T47D (cell line): Measurements from ENCODE around the gene ANKS4B.
"Not testable (repeated sequence)": the region's sequence is repeated elsewhere in the genome, so short reads cannot be mapped to it uniquely, and the experiment has no call there.

ENCODE experiments used
- DNase-seq, 2 experiments: peaks; one replicate each; pipeline versions ENCODE4 v3.0.0 to v3.0.0-alpha.2; 2011 to 2012; ENCODE audit warnings: low read depth in 1 of 2, low spot score in 1 of 2
- JUND ChIP-seq: IDR thresholded peaks from 2 replicates; pipeline ENCODE4 v1.6.1; 2012; ENCODE audit warnings: low read depth
- in situ Hi-C: cut with HindIII; loops from 2 replicates; pipeline ENCODE4 v1.10.0; 2016; ENCODE audit warnings: low sequenced_read_pairs, low pct_unique_long_range_greater_than_20kb

Gene ANKS4B

DNA sequence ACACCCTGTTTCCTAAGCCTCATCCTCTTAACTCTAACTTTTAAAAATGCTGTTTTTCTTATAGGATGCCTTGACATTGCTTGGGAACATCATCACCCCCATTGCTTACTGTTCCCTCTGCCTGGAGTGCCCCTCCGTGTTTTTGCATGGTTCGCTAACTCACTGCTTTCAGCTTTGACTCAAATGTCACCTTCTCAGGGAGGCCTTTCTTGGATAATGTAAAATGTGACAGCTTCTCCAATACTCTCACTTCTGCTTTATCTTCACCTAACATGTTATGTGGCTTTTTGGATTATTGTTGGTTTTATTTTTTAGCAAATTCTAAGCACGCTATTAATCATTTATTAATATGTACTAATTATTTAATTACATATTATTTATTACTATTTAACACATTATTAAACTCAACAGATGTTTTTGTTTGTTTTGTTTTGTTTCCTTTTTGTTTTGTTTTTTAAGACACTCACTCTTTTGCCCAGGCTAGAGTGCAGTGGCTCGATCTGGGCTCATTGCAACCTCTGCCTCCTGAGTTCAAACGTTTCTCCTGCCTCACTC, 40.8 kb downstream of the ANKS4B start:
- TF ChIP-seq JUND: no peak
- in situ Hi-C loops: no loop called here
- no peak for DNase-seq

GRCh38 chr16:21275529-21275928, 42.0 kb downstream of the ANKS4B start:
- in situ Hi-C loops: loop anchor here (25.0 kb wide), 1 partner anchor 88 kb away; no protein-coding TSS in a partner anchor
- DNase-seq: no peak
- TF ChIP-seq JUND: no peak

DNA sequence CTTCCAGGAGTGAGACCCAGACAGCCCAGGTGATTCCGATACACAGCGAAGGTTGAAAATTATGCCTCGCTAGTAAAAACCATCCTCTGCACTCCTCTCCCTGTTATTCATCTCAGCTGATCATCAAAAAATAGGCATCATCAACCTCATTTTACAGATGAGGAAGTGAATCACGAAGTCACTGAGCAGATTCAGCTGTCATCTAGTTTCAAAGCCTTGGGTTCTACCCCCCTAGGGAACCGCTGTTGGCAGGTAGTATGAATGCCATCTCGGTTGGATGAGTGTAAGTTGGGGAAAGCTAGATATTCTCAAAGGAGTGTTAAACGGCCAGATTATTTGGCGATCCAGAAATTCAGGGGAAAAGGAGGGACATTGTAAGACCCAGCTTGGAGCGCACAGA, 42.6 kb downstream of the ANKS4B start:
- in situ Hi-C loops: loop anchor here (25.0 kb wide), 1 partner anchor 89 kb away; no protein-coding TSS in a partner anchor
- no peak for DNase-seq
- no peak for TF ChIP-seq JUND

DNA sequence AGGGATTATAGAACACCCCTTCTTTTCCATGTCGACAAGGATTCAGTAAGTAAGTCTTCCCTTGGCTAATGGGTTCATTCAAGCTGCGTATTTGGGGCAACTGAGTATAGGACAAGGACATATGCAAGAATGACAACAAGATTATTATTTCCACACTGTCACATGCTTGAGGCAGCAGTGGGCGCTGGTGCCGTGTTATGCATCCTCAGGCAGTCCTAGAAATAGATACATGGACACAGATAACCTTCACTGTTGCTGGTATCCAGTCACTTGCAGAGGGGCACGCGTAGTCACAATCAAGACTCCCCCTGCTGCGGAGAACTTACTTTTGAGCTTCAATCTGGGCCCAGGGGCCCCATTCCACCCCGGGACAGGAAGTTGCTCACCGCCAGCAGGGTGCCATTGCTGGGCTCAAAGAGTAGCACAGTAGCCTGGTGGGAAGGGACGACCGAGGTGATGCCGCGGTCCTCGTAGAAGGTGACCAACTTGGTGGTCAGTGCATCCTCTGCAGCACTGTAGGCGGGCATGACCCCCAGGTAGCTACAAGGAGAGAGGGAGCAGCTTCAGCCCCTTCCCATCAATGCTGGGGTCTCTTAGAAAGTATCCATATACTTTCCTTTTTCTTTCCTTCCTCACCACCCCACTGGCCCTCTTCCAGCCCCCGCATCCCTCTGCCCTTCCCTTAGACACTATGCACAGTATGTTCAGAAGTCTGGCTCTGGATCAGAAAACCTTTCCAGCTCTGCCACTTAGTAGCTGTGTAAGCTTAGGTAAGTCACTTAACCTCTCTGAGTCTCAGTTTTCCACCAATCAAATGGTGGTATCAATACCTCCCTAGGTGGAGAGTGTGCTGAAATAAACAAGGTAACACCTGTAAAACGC, 43.8 kb downstream of the ANKS4B start:
- TF ChIP-seq JUND: no peak
- no peak for DNase-seq
- in situ Hi-C loops: loop anchor here (25.0 kb wide), 1 partner anchor 90 kb away; no protein-coding TSS in a partner anchor

- no peak for TF ChIP-seq JUND
- DNase-seq: peak; percentile 51 to 67
- in situ Hi-C loops: loop anchor here (25.0 kb wide), 1 partner anchor 91 kb away; no protein-coding TSS in a partner anchor
Observed at GRCh38 chr16:21277927-21278706, 44.6 kb downstream of the ANKS4B start, which contains the start of gene CRYM. TSS of gene CRYM (minus strand) at chr16:21278290. CDS start at chr16:21278251, 39 bp downstream.

DNA sequence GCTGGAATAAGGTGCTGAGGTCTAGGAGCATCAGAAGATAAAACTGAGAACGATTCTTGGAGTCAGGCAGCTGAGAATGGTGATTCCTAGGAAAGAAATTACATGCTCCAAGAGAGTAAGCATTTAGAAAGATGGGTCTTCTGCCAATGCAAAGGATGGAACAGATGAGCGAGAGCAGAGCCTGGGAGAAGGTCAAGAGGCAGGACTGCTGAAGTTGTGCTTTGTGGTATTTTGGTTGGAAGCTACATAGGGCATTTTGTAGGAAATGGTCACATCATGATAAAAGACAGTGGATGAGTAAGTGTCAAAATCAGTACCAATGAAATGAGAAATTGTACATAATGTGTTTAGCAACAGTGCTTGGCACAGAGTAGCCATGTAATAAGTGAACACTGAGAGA, 46.0 kb downstream of the ANKS4B start:
- DNase-seq: no peak
- in situ Hi-C loops: loop anchor here (25.0 kb wide), 1 partner anchor 92 kb away; no protein-coding TSS in a partner anchor
- TF ChIP-seq JUND: no peak

- no peak for DNase-seq
- in situ Hi-C loops: loop anchor here (25.0 kb wide), 1 partner anchor 95 kb away; no protein-coding TSS in a partner anchor
- TF ChIP-seq JUND: no peak
Observed at GRCh38 chr16:21281698-21282389, 48.3 kb downstream of the ANKS4B start.

DNA sequence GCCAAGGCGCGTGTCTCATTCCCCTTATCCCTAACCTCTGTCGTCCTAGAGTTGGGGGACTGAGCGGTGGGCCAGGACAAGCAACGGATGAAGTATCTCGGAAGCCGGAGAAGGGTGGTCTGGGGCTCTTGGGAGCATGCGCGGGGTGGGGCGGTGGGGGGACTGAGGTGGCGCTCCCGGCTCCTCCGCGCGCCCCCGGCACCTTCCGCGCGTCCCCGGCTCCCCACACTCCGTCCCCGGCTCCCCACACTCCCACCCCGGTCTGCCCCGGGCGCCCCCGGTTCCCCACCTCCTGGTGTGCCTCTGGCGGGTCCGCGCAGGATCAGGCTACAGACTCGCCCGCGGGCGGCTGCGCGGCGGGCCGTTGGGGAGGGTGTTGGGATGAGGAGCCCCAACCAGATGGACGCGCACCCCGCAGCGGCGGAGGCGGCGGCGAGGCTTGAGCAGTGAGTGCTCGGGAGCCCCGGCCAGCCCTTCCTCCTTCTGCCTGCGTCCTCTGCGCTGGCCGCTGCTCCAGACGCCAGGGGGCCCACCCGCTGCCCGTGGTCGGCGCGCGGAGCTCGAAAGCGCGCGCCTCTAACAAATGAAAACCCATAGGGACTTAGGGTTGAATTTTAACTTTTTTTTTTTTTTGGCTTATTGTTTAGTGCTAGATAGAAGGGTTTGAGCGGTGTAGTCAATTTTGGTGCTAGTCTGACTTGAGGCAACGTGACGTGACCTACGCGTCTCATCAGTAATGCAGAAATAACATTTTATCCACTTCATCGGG, 50.2 kb downstream of the ANKS4B start:
- in situ Hi-C loops: loop anchor here (25.0 kb wide), 1 partner anchor 96 kb away; no protein-coding TSS in a partner anchor
- no peak for TF ChIP-seq JUND

DNA sequence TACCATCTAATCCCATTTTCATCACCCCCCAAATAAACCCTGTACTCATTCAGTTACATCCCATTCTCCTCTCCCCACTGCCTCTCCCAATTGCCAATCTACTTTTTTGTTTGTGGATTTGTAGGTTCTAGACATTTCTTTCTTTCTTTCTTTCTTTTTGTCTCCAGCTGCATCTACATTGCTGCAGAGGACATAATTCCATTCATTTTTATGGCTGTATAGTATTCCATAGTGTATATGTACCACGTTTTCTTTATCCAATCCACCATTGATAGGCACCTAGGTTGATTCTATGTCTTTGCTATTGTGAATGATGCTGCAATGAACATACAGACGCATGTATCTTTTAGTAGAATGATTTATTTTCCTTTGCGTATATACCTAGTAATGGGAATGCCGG, 50.9 kb downstream of the ANKS4B start:
- no peak for DNase-seq
- TF ChIP-seq JUND: no peak
- in situ Hi-C loops: loop anchor here (25.0 kb wide), 1 partner anchor 97 kb away; no protein-coding TSS in a partner anchor

More for the DNA sequence above, 50.2 kb downstream of the ANKS4B start:
- no peak for DNase-seq

DNA sequence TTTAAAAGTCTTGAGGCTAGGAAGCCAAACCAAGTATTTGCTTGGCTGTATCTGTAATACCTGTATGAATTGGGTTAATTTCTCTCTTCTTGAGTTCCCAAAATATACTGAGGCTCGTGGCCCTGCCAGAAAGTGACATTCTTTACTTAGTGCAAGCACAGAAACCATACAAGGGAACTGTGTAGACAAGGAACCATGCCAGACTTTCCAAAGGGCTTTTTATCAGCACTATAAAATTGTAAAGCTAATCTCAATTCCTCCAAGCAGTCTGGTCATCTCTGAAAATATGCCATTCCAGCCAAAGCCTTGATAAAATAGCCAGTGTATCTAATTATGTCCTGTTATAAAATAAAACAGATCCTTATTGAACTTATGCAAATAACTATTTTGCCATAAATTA, 51.8 kb downstream of the ANKS4B start:
- in situ Hi-C loops: loop anchor here (25.0 kb wide), 1 partner anchor 98 kb away; no protein-coding TSS in a partner anchor
- TF ChIP-seq JUND: no peak
- DNase-seq: no peak

- DNase-seq: not testable (repeated sequence)
- in situ Hi-C loops: loop anchor here (25.0 kb wide), 1 partner anchor 102 kb away; no protein-coding TSS in a partner anchor
Observed at GRCh38 chr16:21289789-21290188, 56.3 kb downstream of the ANKS4B start.
